Smooth muscle cell of the umbilical artery (primary cell): ENCODE results near the gene NAT8L. TPM values are rescaled to one million over a fixed set of nuclear protein-coding genes. Genes with fewer than 3 reads are reported as not detected.

Source experiments
- total RNA-seq: library from RNA; depleted of rRNA; stranded (reverse); fragments of >200 nt; gene quantifications from 2 replicates; pipeline ENCODE4 v1.2.3, GENCODE V29; 2014

Gene NAT8L, protein sequence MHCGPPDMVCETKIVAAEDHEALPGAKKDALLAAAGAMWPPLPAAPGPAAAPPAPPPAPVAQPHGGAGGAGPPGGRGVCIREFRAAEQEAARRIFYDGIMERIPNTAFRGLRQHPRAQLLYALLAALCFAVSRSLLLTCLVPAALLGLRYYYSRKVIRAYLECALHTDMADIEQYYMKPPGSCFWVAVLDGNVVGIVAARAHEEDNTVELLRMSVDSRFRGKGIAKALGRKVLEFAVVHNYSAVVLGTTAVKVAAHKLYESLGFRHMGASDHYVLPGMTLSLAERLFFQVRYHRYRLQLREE
- total RNA-seq: 0.14 and 0.30 TPM in 2 replicates

DNA sequence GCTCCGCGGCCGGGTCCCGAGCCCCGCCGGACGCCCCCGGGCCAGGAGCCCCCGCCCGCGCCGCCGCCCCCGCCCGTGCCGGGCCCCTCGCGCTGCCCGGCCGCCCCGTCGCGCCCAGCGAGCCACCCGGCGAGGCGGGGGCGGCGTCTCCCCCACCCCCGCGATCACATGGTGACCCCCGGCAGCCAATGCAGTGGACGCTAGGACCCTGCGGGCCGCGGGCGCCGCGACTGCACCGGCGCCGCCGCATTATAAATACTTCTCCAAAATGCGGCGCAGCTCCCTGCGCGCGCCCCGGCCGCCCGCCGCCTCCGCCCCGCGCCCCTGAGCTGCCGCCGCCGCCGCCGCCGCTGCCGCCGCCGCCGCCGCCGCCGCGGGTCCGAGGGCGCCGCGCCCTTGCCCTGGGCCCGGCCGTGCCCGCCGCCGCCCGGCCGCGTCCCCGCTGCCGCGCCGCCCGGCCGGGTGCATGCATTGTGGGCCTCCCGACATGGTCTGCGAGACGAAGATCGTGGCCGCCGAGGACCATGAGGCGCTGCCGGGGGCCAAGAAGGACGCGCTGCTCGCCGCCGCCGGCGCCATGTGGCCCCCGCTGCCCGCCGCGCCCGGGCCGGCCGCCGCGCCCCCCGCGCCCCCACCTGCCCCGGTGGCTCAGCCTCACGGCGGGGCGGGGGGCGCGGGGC, at the start of gene NAT8L:
Gene NAT8L, plus strand, starts transcription at position 282 of the 680 bp plus-strand sequence. Its CDS starts 185 bp downstream, at position 467.

Other genes starting within 250 kb of the NAT8L start
- 68.0 and 86.5 TPM in 2 replicates for gene LETM1, start 203.2 kb upstream of the NAT8L start, total RNA-seq
- gene NSD2, start 187.9 kb upstream of the NAT8L start, total RNA-seq: 28.2 and 88.2 TPM in 2 replicates
- 11.0 and 17.5 TPM in 2 replicates for gene NELFA, start 50.4 kb upstream of the NAT8L start, total RNA-seq
- gene HAUS3, start 182.8 kb downstream of the NAT8L start, total RNA-seq: 7.4 and 11.9 TPM in 2 replicates
- gene POLN, start 182.8 kb downstream of the NAT8L start, total RNA-seq: 5.3 TPM in 2 replicates
- 41.6 and 49.2 TPM in 2 replicates for gene MXD4, start 202.8 kb downstream of the NAT8L start, total RNA-seq